ENCODE results near the gene ZNF532.

Gene ZNF532

GRCh38 chr18:58870621-58871020 lies 5.9 kb downstream of the ZNF532 start:
- no peak for DNase-seq

GRCh38 chr18:58871514-58872420 lies 7.1 kb downstream of the ZNF532 start:
- DNase-seq: no peak

- no peak for DNase-seq
Observed at GRCh38 chr18:58878640-58879039, 14.0 kb downstream of the ZNF532 start.

- DNase-seq: no peak
Observed at GRCh38 chr18:58881477-58881876, 16.8 kb downstream of the ZNF532 start.

- no peak for DNase-seq
Observed at GRCh38 chr18:58882044-58882443, 17.4 kb downstream of the ZNF532 start.

- no peak for DNase-seq
Observed at GRCh38 chr18:58882686-58883085, 18.0 kb downstream of the ZNF532 start.

GRCh38 chr18:58884680-58885079 lies 20.0 kb downstream of the ZNF532 start:
- DNase-seq: no peak

GRCh38 chr18:58886431-58886830 lies 21.8 kb downstream of the ZNF532 start:
- DNase-seq: no peak

- DNase-seq: no peak
Observed at GRCh38 chr18:58886864-58887612, 22.4 kb downstream of the ZNF532 start.

- DNase-seq: peak; percentile 90
Observed at GRCh38 chr18:58887613-58887963, 22.9 kb downstream of the ZNF532 start.

GRCh38 chr18:58891776-58892175 lies 27.1 kb downstream of the ZNF532 start:
- peak; percentile 43 for DNase-seq

- no peak for DNase-seq
Observed at GRCh38 chr18:58892488-58892887, 27.8 kb downstream of the ZNF532 start.

- no peak for DNase-seq
Observed at GRCh38 chr18:58893388-58894099, 28.9 kb downstream of the ZNF532 start.

- DNase-seq: no peak
Observed at GRCh38 chr18:58894930-58895329, 30.3 kb downstream of the ZNF532 start.

- DNase-seq: no peak
Observed at GRCh38 chr18:58895385-58895784, 30.7 kb downstream of the ZNF532 start.

GRCh38 chr18:58896268-58896667 lies 31.6 kb downstream of the ZNF532 start:
- DNase-seq: no peak

- DNase-seq: no peak
Observed at GRCh38 chr18:58896734-58897508, 32.2 kb downstream of the ZNF532 start.

- no peak for DNase-seq
Observed at GRCh38 chr18:58898010-58898799, 33.5 kb downstream of the ZNF532 start.

- no peak for DNase-seq
Observed at GRCh38 chr18:58900015-58900649, 35.5 kb downstream of the ZNF532 start.

- DNase-seq: no peak
Observed at GRCh38 chr18:58901143-58901542, 36.5 kb downstream of the ZNF532 start.

- no peak for DNase-seq
Observed at GRCh38 chr18:58901783-58902182, 37.1 kb downstream of the ZNF532 start.

Measured in OCI-M1 (cell line).